GM21528 (cell line): ENCODE measurements around the gene AP4M1.
A peak's percentile ranks its signal among the peaks of the same experiment; 100 is the strongest.

ENCODE experiments used
- ATAC-seq: cut with Tn5 transposase; IDR thresholded peaks from one replicate; pipeline ENCODE4 v1.9.1; 2021; ENCODE audit warnings: mild to moderate bottlenecking, moderate library complexity; ENCODE audit not compliant: unreplicated experiment, low FRiP score

The AP4M1 gene

GRCh38 chr7:100101016-100101862, at the start of gene AP4M1, which contains the start of gene MCM7:
Gene AP4M1 (plus strand): TSS chr7:100101643. CDS start chr7:100101715, 72 bp downstream.
Gene MCM7 (minus strand): TSS chr7:100101397. CDS start chr7:100101294, 103 bp downstream.
- peak; percentile 80 for ATAC-seq

GRCh38 chr7:100053215-100053614, 48.2 kb upstream of the AP4M1 start:
- ATAC-seq, result no peak

- ATAC-seq, result no peak
These were observed 44.4 kb upstream of the AP4M1 start for GRCh38 chr7:100057006-100057405.

- ATAC-seq, result no peak
These were observed 42.1 kb upstream of the AP4M1 start for GRCh38 chr7:100059251-100059739.

GRCh38 chr7:100061518-100062193, 39.8 kb upstream of the AP4M1 start:
- no peak for ATAC-seq

GRCh38 chr7:100063376-100063775, 38.1 kb upstream of the AP4M1 start:
- ATAC-seq, result no peak

GRCh38 chr7:100064162-100064561, 37.3 kb upstream of the AP4M1 start:
- ATAC-seq, result no peak

- ATAC-seq, result no peak
These were observed 35.8 kb upstream of the AP4M1 start for GRCh38 chr7:100065452-100066186.

- ATAC-seq, result no peak
These were observed 34.5 kb upstream of the AP4M1 start for GRCh38 chr7:100066953-100067352.

- ATAC-seq, result no peak
These were observed 31.5 kb upstream of the AP4M1 start for GRCh38 chr7:100069991-100070390.

- no peak for ATAC-seq
These were observed 30.3 kb upstream of the AP4M1 start for GRCh38 chr7:100071018-100071723.

GRCh38 chr7:100072462-100072861, 29.0 kb upstream of the AP4M1 start:
- ATAC-seq, result no peak

- ATAC-seq, result no peak
These were observed 26.6 kb upstream of the AP4M1 start for GRCh38 chr7:100074841-100075240.

GRCh38 chr7:100075418-100075817, 26.0 kb upstream of the AP4M1 start:
- ATAC-seq, result no peak

- ATAC-seq, result no peak
These were observed 24.2 kb upstream of the AP4M1 start for GRCh38 chr7:100077205-100077604.

GRCh38 chr7:100079024-100079560, 22.4 kb upstream of the AP4M1 start:
- ATAC-seq, result no peak

- peak; percentile 20 for ATAC-seq
These were observed 20.4 kb upstream of the AP4M1 start for GRCh38 chr7:100080907-100081534.

GRCh38 chr7:100081535-100082102, 19.8 kb upstream of the AP4M1 start, which contains the start of gene ZNF3:
Gene ZNF3 (minus strand): TSS chr7:100081723. CDS start chr7:100077357, 4,366 bp downstream.
- peak; percentile 76 for ATAC-seq

- no peak for ATAC-seq
These were observed 18.5 kb upstream of the AP4M1 start for GRCh38 chr7:100082978-100083377.
